ENCODE measurements around the gene MRPS10.
A peak's percentile ranks its signal among the peaks of the same experiment; 100 is the strongest.

The MRPS10 gene

GRCh38 chr6:42260972-42261371 lies 43.3 kb upstream of the MRPS10 start:
- TF ChIP-seq POLR2A (IDR thresholded peaks at IDR 0.05; ENCODE audit: extremely low read depth, insufficient read length), result no peak
- no peak for TF ChIP-seq MAX (IDR thresholded peaks at IDR 0.05; ENCODE audit: low read depth, low read length)
- no peak for TF ChIP-seq MYC (IDR thresholded peaks at IDR 0.05; ENCODE audit: low read depth, low read length)
- peak; percentile 42 for TF ChIP-seq CTCF (IDR thresholded peaks at IDR 0.05; ENCODE audit: low read depth, low read length)
- peak; percentile 65 for DNase-seq (ENCODE audit: low read depth)
- H3K4me3 ChIP-seq (ENCODE audit: low read depth, low read length), result no peak overlapping the region

GRCh38 chr6:42260396-42260888 lies 42.8 kb upstream of the MRPS10 start:
- peak; percentile 49 for DNase-seq (ENCODE audit: low read depth)
- no peak overlapping the region for H3K4me3 ChIP-seq (ENCODE audit: low read depth, low read length)
- TF ChIP-seq POLR2A (IDR thresholded peaks at IDR 0.05; ENCODE audit: extremely low read depth, insufficient read length) (no peak), CTCF (IDR thresholded peaks at IDR 0.05; ENCODE audit: low read depth, low read length) (no peak), MAX (IDR thresholded peaks at IDR 0.05; ENCODE audit: low read depth, low read length) (no peak), MYC (IDR thresholded peaks at IDR 0.05; ENCODE audit: low read depth, low read length) (no peak)

- TF ChIP-seq CTCF (IDR thresholded peaks at IDR 0.05; ENCODE audit: low read depth, low read length) (no peak), POLR2A (IDR thresholded peaks at IDR 0.05; ENCODE audit: extremely low read depth, insufficient read length) (no peak), MYC (IDR thresholded peaks at IDR 0.05; ENCODE audit: low read depth, low read length) (no peak), MAX (IDR thresholded peaks at IDR 0.05; ENCODE audit: low read depth, low read length) (no peak)
- H3K4me3 ChIP-seq (ENCODE audit: low read depth, low read length), result no peak overlapping the region
- DNase-seq (ENCODE audit: low read depth), result no peak
These were observed 42.3 kb upstream of the MRPS10 start for GRCh38 chr6:42259841-42260395.

GRCh38 chr6:42259286-42259685 lies 41.6 kb upstream of the MRPS10 start:
- TF ChIP-seq CTCF (IDR thresholded peaks at IDR 0.05; ENCODE audit: low read depth, low read length) (no peak), MYC (IDR thresholded peaks at IDR 0.05; ENCODE audit: low read depth, low read length) (no peak), POLR2A (IDR thresholded peaks at IDR 0.05; ENCODE audit: extremely low read depth, insufficient read length) (no peak), MAX (IDR thresholded peaks at IDR 0.05; ENCODE audit: low read depth, low read length) (no peak)
- no peak for DNase-seq (ENCODE audit: low read depth)

GRCh38 chr6:42257614-42258013 lies 40.0 kb upstream of the MRPS10 start:
- H3K4me3 ChIP-seq (ENCODE audit: low read depth, low read length), result no peak overlapping the region
- no peak for DNase-seq (ENCODE audit: low read depth)
- TF ChIP-seq MYC (IDR thresholded peaks at IDR 0.05; ENCODE audit: low read depth, low read length), result no peak
- TF ChIP-seq MAX (IDR thresholded peaks at IDR 0.05; ENCODE audit: low read depth, low read length), result no peak
- TF ChIP-seq POLR2A (IDR thresholded peaks at IDR 0.05; ENCODE audit: extremely low read depth, insufficient read length), result no peak
- no peak for TF ChIP-seq CTCF (IDR thresholded peaks at IDR 0.05; ENCODE audit: low read depth, low read length)

More at GRCh38 chr6:42259286-42259685, 41.6 kb upstream of the MRPS10 start:
- H3K4me3 ChIP-seq (ENCODE audit: low read depth, low read length), result no peak overlapping the region
